HepG2 (cell line): Measurements from ENCODE around the gene CMTM4. TPM values are rescaled to one million over a fixed set of nuclear protein-coding genes. Genes with fewer than 3 reads are reported as not detected.

Experiments
- KLF13 ChIP-seq: sonication (generic); formaldehyde crosslinking; IDR thresholded peaks from 2 replicates; pipeline ENCODE4 v1.4.0; 2020; ENCODE audit warnings: mild to moderate bottlenecking, missing genetic modification reagents
- MAFF ChIP-seq: IDR thresholded peaks from 2 replicates; pipeline ENCODE4 v1.6.1; 2011; ENCODE audit warnings: low read depth, low read length, improper control_type of control experiment
- RBFOX2 ChIP-seq: fragments of 200-400 bp; formaldehyde crosslinking; IDR thresholded peaks from 2 replicates; pipeline ENCODE4 v1.6.1; 2017; ENCODE audit warnings: low read depth, mild to moderate bottlenecking, low read length
- WIZ ChIP-seq: sonication (generic); formaldehyde crosslinking; IDR thresholded peaks from 2 replicates; pipeline ENCODE4 v1.5.1; 2020; ENCODE audit warnings: mild to moderate bottlenecking, missing genetic modification reagents
- ZNF563 ChIP-seq: sonication (generic); formaldehyde crosslinking; IDR thresholded peaks from 2 replicates; pipeline ENCODE4 v1.8.0; 2022; ENCODE audit warnings: mild to moderate bottlenecking, moderate library complexity, missing genetic modification reagents
- polyA plus RNA-seq, 8 experiments: library from polyadenylated mRNA; depleted of rRNA in 3 of 8; stranded (reverse) in 7 of 8; unstranded in 1 of 8; fragments of >200 nt; fragmentation: Illumina TruSeq in 4 of 8; extraction: Trizol in 4 of 8; gene quantifications; 2 replicates each; pipeline versions ENCODE4 v1.2.1 to v1.2.3, GENCODE V29; 2011 to 2016; ENCODE audit warnings: low read depth in 4 of 8, missing spikeins in 1 of 8, mixed read lengths in 1 of 8; ENCODE audit not compliant: insufficient read depth in 1 of 8
- small RNA-seq, 3 experiments: library from RNA; depleted of rRNA; stranded (forward); fragments of <200 nt; gene quantifications; one replicate each; pipeline ENCODE3, GENCODE V24; 2012; ENCODE audit warnings: low read depth in 2 of 3, low replicate concordance in 1 of 3; ENCODE audit not compliant: insufficient read length in 3 of 3, insufficient read depth in 2 of 3
- total RNA-seq, 5 experiments: library from RNA; depleted of rRNA; stranded (reverse); fragments of >200 nt; fragmentation: Illumina TruSeq; extraction: Trizol; gene quantifications; 2 replicates each; pipeline ENCODE4 v1.2.3, GENCODE V29; 2016; ENCODE audit warnings: low read depth in 1 of 5

Gene CMTM4
- total and polyA plus RNA-seq, 2 of the 13 experiments (the other 11 are each of a cell fraction or from before 2014, with no cell fraction given), result 32.0 to 36.3 TPM

GRCh38 chr16:66566051-66566901 lies 130.3 kb downstream of the CMTM4 start, which contains the start of gene CMTM1 (continued):
- TF ChIP-seq ZNF563 (CRISPR knock-in tag) (no peak), WIZ (no peak), KLF13 (CRISPR knock-in tag) (no peak), RBFOX2 (0 out of 2 replicates have a peak, but pooled peaks have one; percentile 31), MAFF (no peak)

Small RNAs within 50 kb of the gene (small RNA-seq; reads per million reads assigned to genes)
- gene CKLF-CMTM1, result 0 reads per million in 3 experiments

Other genes starting within 250 kb of the CMTM4 start
- gene TK2, start 146.6 kb downstream of the CMTM4 start, total RNA-seq (2016; rRNA removed; fragmentation: Illumina TruSeq; extraction: Trizol), result 18.7 and 19.0 TPM in 2 replicates
- 21.0 and 30.8 TPM in 2 replicates for gene TK2, start 146.6 kb downstream of the CMTM4 start, polyA plus RNA-seq (2011; rRNA removed)
- 83.0 and 120 TPM in 2 replicates for gene CKLF, start 144.2 kb downstream of the CMTM4 start, total RNA-seq (2016; rRNA removed; fragmentation: Illumina TruSeq; extraction: Trizol)
- 152 and 167 TPM in 2 replicates for gene CKLF, start 144.2 kb downstream of the CMTM4 start, polyA plus RNA-seq (2011; rRNA removed)
- 1.7 and 1.9 TPM in 2 replicates for gene CMTM1, start 130.3 kb downstream of the CMTM4 start, total RNA-seq (2016; rRNA removed; fragmentation: Illumina TruSeq; extraction: Trizol)
- 2.9 and 3.0 TPM in 2 replicates for gene CMTM1, start 130.3 kb downstream of the CMTM4 start, polyA plus RNA-seq (2011; rRNA removed)
- not detected in 2 replicates for gene CMTM2, start 117.3 kb downstream of the CMTM4 start, total RNA-seq (2016; rRNA removed; fragmentation: Illumina TruSeq; extraction: Trizol)
- gene CMTM2, start 117.3 kb downstream of the CMTM4 start, polyA plus RNA-seq (2011; rRNA removed), result not detected in 2 replicates
- 20.6 and 29.2 TPM in 2 replicates for gene CMTM3, start 92.0 kb downstream of the CMTM4 start, total RNA-seq (2016; rRNA removed; fragmentation: Illumina TruSeq; extraction: Trizol)
- 48.7 and 62.0 TPM in 2 replicates for gene CMTM3, start 92.0 kb downstream of the CMTM4 start, polyA plus RNA-seq (2011; rRNA removed)
- 107 and 135 TPM in 2 replicates for gene DYNC1LI2, start 54.9 kb upstream of the CMTM4 start, total RNA-seq (2016; rRNA removed; fragmentation: Illumina TruSeq; extraction: Trizol)
- 65.5 and 67.7 TPM in 2 replicates for gene DYNC1LI2, start 54.9 kb upstream of the CMTM4 start, polyA plus RNA-seq (2011; rRNA removed)
- not detected in 2 replicates for gene TERB1, start 104.8 kb upstream of the CMTM4 start, total RNA-seq (2016; rRNA removed; fragmentation: Illumina TruSeq; extraction: Trizol)
- not detected in 2 replicates for gene TERB1, start 104.8 kb upstream of the CMTM4 start, polyA plus RNA-seq (2011; rRNA removed)
- 206 and 279 TPM in 2 replicates for gene NAE1, start 134.2 kb upstream of the CMTM4 start, total RNA-seq (2016; rRNA removed; fragmentation: Illumina TruSeq; extraction: Trizol)
- 68.2 and 95.7 TPM in 2 replicates for gene NAE1, start 134.2 kb upstream of the CMTM4 start, polyA plus RNA-seq (2011; rRNA removed)
- not detected in 2 replicates for gene CA7, start 147.7 kb upstream of the CMTM4 start, total RNA-seq (2016; rRNA removed; fragmentation: Illumina TruSeq; extraction: Trizol)
- gene CA7, start 147.7 kb upstream of the CMTM4 start, polyA plus RNA-seq (2011; rRNA removed), result not detected in 2 replicates
- gene PDP2, start 183.8 kb upstream of the CMTM4 start, total RNA-seq (2016; rRNA removed; fragmentation: Illumina TruSeq; extraction: Trizol), result 15.8 and 38.2 TPM in 2 replicates
- 12.2 and 12.8 TPM in 2 replicates for gene PDP2, start 183.8 kb upstream of the CMTM4 start, polyA plus RNA-seq (2011; rRNA removed)
- gene CDH16, start 222.1 kb upstream of the CMTM4 start, total RNA-seq (2016; rRNA removed; fragmentation: Illumina TruSeq; extraction: Trizol), result 3.2 and 3.9 TPM in 2 replicates
- 2.7 and 5.3 TPM in 2 replicates for gene CDH16, start 222.1 kb upstream of the CMTM4 start, polyA plus RNA-seq (2011; rRNA removed)
- 0.80 and 1.0 TPM in 2 replicates for gene RRAD, start 228.8 kb upstream of the CMTM4 start, total RNA-seq (2016; rRNA removed; fragmentation: Illumina TruSeq; extraction: Trizol)
- gene RRAD, start 228.8 kb upstream of the CMTM4 start, polyA plus RNA-seq (2011; rRNA removed), result 1.1 TPM in 2 replicates
- 157 and 174 TPM in 2 replicates for gene CIAO2B, start 237.7 kb upstream of the CMTM4 start, total RNA-seq (2016; rRNA removed; fragmentation: Illumina TruSeq; extraction: Trizol)
- gene CIAO2B, start 237.7 kb upstream of the CMTM4 start, polyA plus RNA-seq (2011; rRNA removed), result 293 and 323 TPM in 2 replicates
- gene CES2, start 238.8 kb upstream of the CMTM4 start, total RNA-seq (2016; rRNA removed; fragmentation: Illumina TruSeq; extraction: Trizol), result 35.1 and 63.8 TPM in 2 replicates
- 50.6 and 69.7 TPM in 2 replicates for gene CES2, start 238.8 kb upstream of the CMTM4 start, polyA plus RNA-seq (2011; rRNA removed)